Heart right ventricle (tissue), 16 donors: ENCODE data around the gene AUTS2. TPM values are rescaled to one million over a fixed set of nuclear protein-coding genes. Genes with fewer than 3 reads are reported as not detected.

Source experiments
- ATAC-seq, 8 donors: fragments of 200-7000 bp; cut with Tn5 transposase; one replicate each; pipeline ENCODE4 v1.9.1; 2020; ENCODE audit warnings: mild to moderate bottlenecking in 8 of 8, moderate library complexity in 8 of 8, moderate number of reproducible peaks in 1 of 8
- DNase-seq, 2 donors: peaks; one replicate each; pipeline ENCODE4 v3.0.0-alpha.2; 2020
- H3K27ac ChIP-seq, 10 donors: fragments of 200-600 bp; sonication (generic) in 2 of 10; one replicate each; pipeline versions ENCODE4 v1.5.0 to v1.8.0; 2020 to 2022; ENCODE audit warnings: mild to moderate bottlenecking in 3 of 10
- H3K27me3 ChIP-seq, 7 donors: fragments of 200-600 bp; one replicate each; pipeline ENCODE4 v1.8.0; 2021 to 2022; ENCODE audit warnings: mild to moderate bottlenecking in 2 of 7
- H3K36me3 ChIP-seq, 9 donors: fragments of 200-600 bp; sonication (generic) in 1 of 9; one replicate each; pipeline versions ENCODE4 v1.5.0 to v1.8.0; 2020 to 2022; ENCODE audit warnings: mild to moderate bottlenecking in 2 of 9
- H3K4me1 ChIP-seq, 9 donors: fragments of 200-600 bp; sonication (generic) in 1 of 9; one replicate each; pipeline versions ENCODE4 v1.5.0 to v1.8.0; 2020 to 2022; ENCODE audit warnings: mild to moderate bottlenecking in 4 of 9
- H3K4me3 ChIP-seq, 10 donors: fragments of 200-600 bp; sonication (generic) in 2 of 10; one replicate each; pipeline versions ENCODE4 v1.5.0 to v1.8.0; 2020 to 2022; ENCODE audit warnings: mild to moderate bottlenecking in 7 of 10, moderate library complexity in 2 of 10
- H3K9me3 ChIP-seq, 11 donors: fragments of 200-600 bp in 10 of 11; sonication (generic) in 2 of 11; one replicate each; pipeline versions ENCODE4 v1.5.0 to v1.8.0; 2013 to 2022; ENCODE audit warnings: mild to moderate bottlenecking in 2 of 11, control low read depth in 1 of 11, moderate library complexity in 1 of 11
- WGBS, 2 donors: extraction: QIAGEN DNeasy Blood & Tissue Kit; methylation state at CpG; one replicate each; pipeline ENCODE4 v1.1.7; 2013; ENCODE audit warnings: inconsistent platforms in 1 of 2; 5-methylcytosine and 5-hydroxymethylcytosine counted together
- intact Hi-C, 10 donors: fragments of 100-400 bp; cut with DNase I; formaldehyde crosslinking; loops; one replicate each; pipeline versions ENCODE4 v1.11.1 to v1.14.2; 2022
- polyA plus RNA-seq, 2 donors: library from polyadenylated mRNA; stranded (reverse); fragments of 200-250 nt; gene quantifications; one replicate each; pipeline ENCODE4 v1.2.3, GENCODE V29; 2013
- total RNA-seq, 10 donors: library from RNA; stranded (reverse); fragmentation: NEBNext Ultra II Directional in 3 of 10; extraction: Animal tissue kit (Norgen Biotek cat#: 25700) in 3 of 10; gene quantifications; one replicate each; pipeline versions ENCODE4 v1.2.1 to v1.2.4, GENCODE V29; 2021 to 2023
- TF ChIP-seq, protein P1 (sequence below), 9 donors: fragments of 200-600 bp; sonication (generic) in 2 of 9; IDR thresholded peaks; one replicate each; pipeline versions ENCODE4 v1.5.0 to v1.8.0; 2021 to 2022; ENCODE audit warnings: antibody characterized with exemption in 9 of 9, mild to moderate bottlenecking in 5 of 9, moderate library complexity in 1 of 9
- donor health status: Arrhythmogenic right ventricular cardiomyopathy.
- donor health status: ischemic (EF 13 %, LVEDD 7.1; RV severe dilation, severe dysfunction).
- donor health status: healthy with polysubstance abuse.
- donor health status: DM: no; HTN: yes; CAD: no.
- donor health status: DM: no; HTN: no; CAD: no.
- donor health status: ischemic (EF 25% LVEDD 6.9; RV normal size, moderate dysfunction).
- donor health status: ischemic (EF 25% LVEDD 5.7; RV mildly dilated, moderate dysfunction).
- donor health status: healthy.
- donor health status: DM: yes; HTN: yes; CAD: no.
- donor health status: Ischemic cardiomyopathy.
- donor health status: ischemic (EF 35%, LVEDD 5.7; RV mildly dilated, moderate dysfunction).
- donor health status: nonischemic (EF 11% LVEDD 7.7; RV severe dilation, severe dysfunction).
- donor health status: DM: yes; HTN: yes; CAD: no.
- donor health status: PGD.
- donor health status: ischemic (EF 29% LVEDD 5.4; RV normal size, mild dysfunction).
- donor health status: nonischemic (EF 23%, LVEDD 6.1; RV moderate dilation, normal function).

Gene AUTS2
- total and polyA plus RNA-seq, 12 donors = 1.6 to 11.2 (median 7.3) TPM

- Histone ChIP-seq H3K4me3 (no peak overlapping the region), H3K27ac (no peak overlapping the region), H3K27me3 (no peaks in the 10 kb centered on the region), H3K36me3 (no peaks in the 10 kb centered on the region), H3K9me3 (no peaks in the 10 kb centered on the region), H3K4me1 (peaks cover 0 to 23% (median 3%) of the 10 kb centered on the region in 9 donors)
- DNase-seq = no peak
- intact Hi-C loops = no loop called here
- ATAC-seq = no peak
- TF ChIP-seq, protein P1, sequence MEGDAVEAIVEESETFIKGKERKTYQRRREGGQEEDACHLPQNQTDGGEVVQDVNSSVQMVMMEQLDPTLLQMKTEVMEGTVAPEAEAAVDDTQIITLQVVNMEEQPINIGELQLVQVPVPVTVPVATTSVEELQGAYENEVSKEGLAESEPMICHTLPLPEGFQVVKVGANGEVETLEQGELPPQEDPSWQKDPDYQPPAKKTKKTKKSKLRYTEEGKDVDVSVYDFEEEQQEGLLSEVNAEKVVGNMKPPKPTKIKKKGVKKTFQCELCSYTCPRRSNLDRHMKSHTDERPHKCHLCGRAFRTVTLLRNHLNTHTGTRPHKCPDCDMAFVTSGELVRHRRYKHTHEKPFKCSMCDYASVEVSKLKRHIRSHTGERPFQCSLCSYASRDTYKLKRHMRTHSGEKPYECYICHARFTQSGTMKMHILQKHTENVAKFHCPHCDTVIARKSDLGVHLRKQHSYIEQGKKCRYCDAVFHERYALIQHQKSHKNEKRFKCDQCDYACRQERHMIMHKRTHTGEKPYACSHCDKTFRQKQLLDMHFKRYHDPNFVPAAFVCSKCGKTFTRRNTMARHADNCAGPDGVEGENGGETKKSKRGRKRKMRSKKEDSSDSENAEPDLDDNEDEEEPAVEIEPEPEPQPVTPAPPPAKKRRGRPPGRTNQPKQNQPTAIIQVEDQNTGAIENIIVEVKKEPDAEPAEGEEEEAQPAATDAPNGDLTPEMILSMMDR (IDR thresholded peaks at IDR 0.05) = no peak
- WGBS, 2 donors = 94 to 97% methylated on average over 5 of the region's 5 CpGs
Measured at GRCh38 chr7:69710768-69711438, 112.6 kb downstream of the AUTS2 start.

DNA sequence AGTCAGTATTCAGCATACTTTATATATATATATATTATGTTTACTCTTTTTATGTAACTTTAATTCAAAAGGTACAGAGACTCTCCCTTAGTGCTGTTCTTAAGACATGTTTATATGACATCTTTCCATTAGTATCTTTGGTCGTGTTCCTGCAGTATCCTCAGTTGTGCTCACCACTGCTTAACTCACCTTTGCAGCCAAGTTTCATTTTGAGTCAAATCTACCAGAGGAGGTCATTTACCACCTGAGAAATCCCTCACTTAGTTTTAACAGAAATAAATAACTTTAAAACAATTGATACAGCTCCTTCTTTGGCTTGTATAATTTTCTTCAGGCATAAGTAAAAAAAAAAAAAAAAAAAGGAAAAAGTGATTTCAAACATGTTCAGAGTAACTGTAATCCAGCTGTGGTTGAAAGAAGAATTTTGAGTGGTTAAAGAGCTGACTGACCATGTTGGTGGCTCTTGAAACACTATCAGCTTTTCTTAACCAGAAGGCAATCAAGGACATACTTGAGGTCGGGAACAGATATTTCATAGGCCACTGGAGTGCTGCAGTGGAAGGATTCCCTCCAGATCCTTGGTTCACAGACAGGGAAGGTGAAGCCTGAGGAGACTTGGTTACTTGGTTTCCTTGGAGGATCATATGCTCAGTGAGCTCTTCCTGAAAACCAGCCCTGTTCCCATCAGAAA lies 116.8 kb downstream of the AUTS2 start:
- Histone ChIP-seq H3K4me1 (no peaks in the 10 kb centered on the region), H3K36me3 (no peaks in the 10 kb centered on the region), H3K27ac (no peak overlapping the region), H3K4me3 (no peak overlapping the region), H3K27me3 (no peaks in the 10 kb centered on the region), H3K9me3 (no peaks in the 10 kb centered on the region)
- intact Hi-C loops = no loop called here
- 80 to 86% methylated on average over 2 of the region's 2 CpGs for WGBS, 2 donors
- ATAC-seq = no peak
- no peak for DNase-seq
- TF ChIP-seq, protein P1 (IDR thresholded peaks at IDR 0.05) = no peak

DNA sequence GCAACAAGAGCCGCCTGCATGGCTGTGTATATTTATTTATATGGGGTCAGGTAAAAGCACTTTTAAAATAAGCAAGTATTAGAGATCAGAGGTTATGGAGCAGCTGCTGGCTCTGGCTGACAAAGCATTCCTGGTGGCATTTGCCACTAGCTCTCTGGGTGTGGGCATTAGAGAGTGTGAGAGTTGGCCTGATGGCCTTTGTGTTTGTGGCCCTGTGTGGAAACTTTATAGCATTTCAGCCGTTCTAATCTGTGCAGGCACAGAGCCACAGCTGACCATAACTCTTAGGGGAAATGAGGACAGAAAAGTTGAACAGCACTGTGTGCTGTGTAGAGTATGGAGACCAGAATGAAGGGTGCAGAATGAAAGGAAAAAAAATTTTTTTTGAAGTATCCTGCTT lies 118.9 kb downstream of the AUTS2 start:
- intact Hi-C loops = no loop called here
- 66 to 86% methylated on average over 2 of the region's 2 CpGs for WGBS, 2 donors
- H3K4me1 ChIP-seq = no peaks in the 10 kb centered on the region
- DNase-seq (no peak), ATAC-seq (peak in 1 of 8 donors; percentile 31)
- H3K9me3 ChIP-seq = no peaks in the 10 kb centered on the region
- H3K27ac ChIP-seq = no peak overlapping the region
- TF ChIP-seq, protein P1 (IDR thresholded peaks at IDR 0.05) = no peak
- no peaks in the 10 kb centered on the region for H3K27me3 ChIP-seq
- H3K4me3 ChIP-seq = no peak overlapping the region
- no peaks in the 10 kb centered on the region for H3K36me3 ChIP-seq

DNA sequence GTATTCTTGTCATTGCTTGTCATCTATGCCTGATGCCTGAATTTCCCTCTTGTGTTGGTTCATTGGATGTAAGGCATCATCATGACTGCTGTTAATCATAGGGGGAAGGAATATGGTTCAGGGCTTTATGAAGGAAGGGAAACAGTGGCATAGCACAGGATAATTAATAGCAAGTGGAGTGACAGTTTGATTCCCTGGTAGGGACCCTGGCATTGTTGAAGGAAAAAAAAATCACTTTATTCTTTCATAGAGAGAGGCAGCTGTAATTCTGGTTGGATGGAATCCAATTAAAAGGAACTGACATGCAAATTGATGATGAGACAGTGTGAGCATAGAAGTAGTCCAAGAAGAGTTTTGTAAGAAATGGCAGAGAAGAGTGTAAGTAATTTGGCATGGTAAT lies 121.4 kb downstream of the AUTS2 start:
- Histone ChIP-seq H3K36me3 (no peaks in the 10 kb centered on the region), H3K4me1 (peaks cover 0 to 3% (median 0%) of the 10 kb centered on the region in 9 donors), H3K27me3 (no peaks in the 10 kb centered on the region), H3K4me3 (no peak overlapping the region), H3K27ac (no peak overlapping the region), H3K9me3 (no peaks in the 10 kb centered on the region)
- intact Hi-C loops = no loop called here
- TF ChIP-seq, protein P1 (IDR thresholded peaks at IDR 0.05) = no peak
- ATAC-seq = no peak
- no peak for DNase-seq
